Measurements from ENCODE around the gene KCNIP1. TPM values are rescaled to one million over a fixed set of nuclear protein-coding genes. Genes with fewer than 3 reads are reported as not detected.

Gene KCNIP1
- total RNA-seq, 4 donors from 2014 or later = 1.2 to 2.7 TPM; not detected in 2

GRCh38 chr5:170617533-170618490, 114.0 kb downstream of the KCNIP1 start:
- intact Hi-C loops (cut with DNase I; ENCODE audit: low total_unique reads) = no loop called here
- H3K27ac ChIP-seq = no peak overlapping the region
- H3K36me3 ChIP-seq = no peaks in the 10 kb centered on the region
- in situ Hi-C loops (cut with MboI; ENCODE audit: low pct_ligation_motif_present in 1 of 4, low pct_unique_long_range_greater_than_20kb in 1 of 4, low sequenced_read_pairs in 3 of 4) = loop anchor here in 2 of 4 donors (25.0 kb wide), 2 partner anchors 181 to 381 kb away; partner anchors contain the start of gene C5orf58 (in 1 of the 2)
- no peak for DNase-seq
- H3K27me3 ChIP-seq = no peaks in the 10 kb centered on the region
- no peaks in the 10 kb centered on the region for H3K9me3 ChIP-seq
- TF ChIP-seq POLR2A (IDR thresholded peaks at IDR 0.05) (no peak), EP300 (IDR thresholded peaks at IDR 0.05; ENCODE audit: low read depth) (no peak), CTCF (IDR thresholded peaks at IDR 0.05) (no peak), POLR2AphosphoS5 (IDR thresholded peaks at IDR 0.05) (no peak)
- WGBS, 2 donors (ENCODE audit: low coverage in 1 of 2) = 6 to 8% methylated on average over 2 to 7 of the region's 7 CpGs
- H3K4me1 ChIP-seq = peaks cover 0 to 6% (median 0%) of the 10 kb centered on the region in 4 donors
- H3K4me3 ChIP-seq = no peak overlapping the region

- in situ Hi-C loops (cut with MboI; ENCODE audit: low pct_ligation_motif_present in 1 of 4, low pct_unique_long_range_greater_than_20kb in 1 of 4, low sequenced_read_pairs in 3 of 4) = loop anchor here (10.0 to 25.0 kb wide), 4 partner anchors 165 to 383 kb away; partner anchors contain the start of gene C5orf58 (in 1 of the 4)
- WGBS, 2 donors (ENCODE audit: low coverage in 1 of 2) = 73% methylated on average over 1 of the region's 1 CpG; no CpG with 5 or more reads in 1 of the 2 donors
- no peak for DNase-seq
- Histone ChIP-seq H3K27ac (no peak overlapping the region), H3K36me3 (no peaks in the 10 kb centered on the region), H3K9me3 (no peaks in the 10 kb centered on the region), H3K4me3 (no peak overlapping the region), H3K27me3 (no peaks in the 10 kb centered on the region), H3K4me1 (peaks cover 0 to 6% (median 0%) of the 10 kb centered on the region in 4 donors)
- TF ChIP-seq POLR2AphosphoS5 (IDR thresholded peaks at IDR 0.05) (no peak), POLR2A (IDR thresholded peaks at IDR 0.05) (no peak)
- intact Hi-C loops (cut with DNase I; ENCODE audit: low total_unique reads) = no loop called here
Observed at GRCh38 chr5:170619869-170620268, 116.0 kb downstream of the KCNIP1 start.

- peaks cover 0 to 2% (median 0%) of the 10 kb centered on the region in 4 donors for H3K4me1 ChIP-seq
- intact Hi-C loops (cut with DNase I; ENCODE audit: low total_unique reads) = no loop called here
- no peak overlapping the region for H3K4me3 ChIP-seq
- in situ Hi-C loops (cut with MboI; ENCODE audit: low pct_ligation_motif_present in 1 of 4, low pct_unique_long_range_greater_than_20kb in 1 of 4, low sequenced_read_pairs in 3 of 4) = loop anchor here (10.0 to 25.0 kb wide), 4 partner anchors 168 to 386 kb away; partner anchors contain the start of gene C5orf58 (in 1 of the 4)
- DNase-seq = no peak
- H3K36me3 ChIP-seq = no peaks in the 10 kb centered on the region
- H3K9me3 ChIP-seq = no peaks in the 10 kb centered on the region
- WGBS, 2 donors (ENCODE audit: low coverage in 1 of 2) = 85 to 92% methylated on average over 5 to 16 of the region's 16 CpGs
- no peaks in the 10 kb centered on the region for H3K27me3 ChIP-seq
- TF ChIP-seq EP300 (IDR thresholded peaks at IDR 0.05; ENCODE audit: low read depth) (no peak), POLR2A (IDR thresholded peaks at IDR 0.05) (no peak), CTCF (IDR thresholded peaks at IDR 0.05) (no peak), POLR2AphosphoS5 (IDR thresholded peaks at IDR 0.05) (no peak)
- H3K27ac ChIP-seq = no peak overlapping the region
Observed at GRCh38 chr5:170622933-170623332, 119.1 kb downstream of the KCNIP1 start.

GRCh38 chr5:170623576-170624181, 119.9 kb downstream of the KCNIP1 start:
- 40% methylated on average over 1 to 16 of the region's 16 CpGs for WGBS, 2 donors (ENCODE audit: low coverage in 1 of 2)
- Histone ChIP-seq H3K9me3 (no peaks in the 10 kb centered on the region), H3K27ac (no peak overlapping the region), H3K27me3 (no peaks in the 10 kb centered on the region), H3K36me3 (no peaks in the 10 kb centered on the region), H3K4me3 (no peak overlapping the region), H3K4me1 (no peaks in the 10 kb centered on the region)
- in situ Hi-C loops (cut with MboI; ENCODE audit: low pct_ligation_motif_present in 1 of 4, low pct_unique_long_range_greater_than_20kb in 1 of 4, low sequenced_read_pairs in 3 of 4) (loop anchor here (10.0 to 25.0 kb wide), 4 partner anchors 169 to 386 kb away; partner anchors contain the start of gene C5orf58 (in 1 of the 4)), intact Hi-C loops (cut with DNase I; ENCODE audit: low total_unique reads) (no loop called here)
- DNase-seq = no peak
- peak in 4 of 5 experiments; percentile 39 to 50 (median 46) for TF ChIP-seq CTCF (IDR thresholded peaks at IDR 0.05)
- no peak for TF ChIP-seq EP300 (IDR thresholded peaks at IDR 0.05; ENCODE audit: low read depth)

All from transverse colon (tissue), 4 donors.